Ishikawa (cell line): ENCODE measurements around the gene STOML2.

Source experiments
- CEBPB ChIP-seq: IDR thresholded peaks from 2 replicates; pipeline ENCODE4 v1.6.1; 2012
- CREB1 ChIP-seq: IDR thresholded peaks from 2 replicates; pipeline ENCODE4 v1.6.1; 2012; ENCODE audit warnings: low read depth
- EGR1 ChIP-seq: IDR thresholded peaks from 2 replicates; pipeline ENCODE4 v1.6.1; 2012
- EP300 ChIP-seq: IDR thresholded peaks from 2 replicates; pipeline ENCODE4 v1.6.1; 2012; ENCODE audit warnings: borderline replicate concordance
- FOXM1 ChIP-seq: IDR thresholded peaks from 2 replicates; pipeline ENCODE4 v1.6.1; 2012; ENCODE audit warnings: low read depth, borderline replicate concordance
- NFIC ChIP-seq: IDR thresholded peaks from 2 replicates; pipeline ENCODE4 v1.6.1; 2012
- RAD21 ChIP-seq: IDR thresholded peaks from 2 replicates; pipeline ENCODE4 v1.6.1; 2012; ENCODE audit warnings: low read depth
- TAF1 ChIP-seq: IDR thresholded peaks from 2 replicates; pipeline ENCODE4 v1.6.1; 2012; ENCODE audit warnings: low read depth, mild to moderate bottlenecking
- TCF12 ChIP-seq: IDR thresholded peaks from 2 replicates; pipeline ENCODE4 v1.6.1; 2012; ENCODE audit warnings: low read depth
- TEAD4 ChIP-seq: IDR thresholded peaks from 2 replicates; pipeline ENCODE4 v1.6.1; 2012
- YY1 ChIP-seq: IDR thresholded peaks from 2 replicates; pipeline ENCODE4 v1.6.1; 2012; ENCODE audit warnings: low read depth
- ZBTB7A ChIP-seq: IDR thresholded peaks from 2 replicates; pipeline ENCODE4 v1.6.1; 2012; ENCODE audit warnings: low read depth
- TF ChIP-seq, protein P1 (sequence below): IDR thresholded peaks from 2 replicates; pipeline ENCODE4 v1.6.1; 2012
- TF ChIP-seq, protein P2 (sequence below): IDR thresholded peaks from 2 replicates; pipeline ENCODE4 v1.6.1; 2012; ENCODE audit warnings: low read depth, mild to moderate bottlenecking
- TF ChIP-seq, protein P3 (sequence below): IDR thresholded peaks from 2 replicates; pipeline ENCODE4 v1.6.1; 2012

The STOML2 gene

DNA sequence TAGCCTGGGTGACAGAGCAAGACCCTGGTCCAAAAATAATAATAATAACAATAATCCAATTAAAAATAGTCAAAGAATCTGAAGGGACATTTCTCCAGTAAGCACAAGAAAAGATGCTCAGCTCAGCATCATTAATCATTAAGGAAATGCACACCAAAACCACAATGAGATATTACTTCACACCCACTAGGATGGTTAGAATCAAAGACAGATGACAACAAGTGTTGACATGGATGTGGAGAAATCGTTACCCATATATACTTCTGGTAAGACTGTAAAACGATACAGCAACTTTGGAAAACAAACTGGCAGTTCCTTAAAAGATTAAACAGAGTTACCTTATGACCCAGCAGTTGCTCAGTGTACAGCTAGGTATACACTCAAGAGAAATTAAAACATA is 17.9 kb downstream of the STOML2 start:
- TF ChIP-seq EGR1 (no peak), TEAD4 (no peak), ZBTB7A (no peak), FOXM1 (no peak), CEBPB (no peak), CREB1 (no peak), TAF1 (no peak), EP300 (no peak), TCF12 (no peak), RAD21 (no peak), YY1 (no peak)
- TF ChIP-seq, protein P1, sequence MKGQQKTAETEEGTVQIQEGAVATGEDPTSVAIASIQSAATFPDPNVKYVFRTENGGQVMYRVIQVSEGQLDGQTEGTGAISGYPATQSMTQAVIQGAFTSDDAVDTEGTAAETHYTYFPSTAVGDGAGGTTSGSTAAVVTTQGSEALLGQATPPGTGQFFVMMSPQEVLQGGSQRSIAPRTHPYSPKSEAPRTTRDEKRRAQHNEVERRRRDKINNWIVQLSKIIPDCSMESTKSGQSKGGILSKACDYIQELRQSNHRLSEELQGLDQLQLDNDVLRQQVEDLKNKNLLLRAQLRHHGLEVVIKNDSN = no peak
- TF ChIP-seq, protein P2, sequence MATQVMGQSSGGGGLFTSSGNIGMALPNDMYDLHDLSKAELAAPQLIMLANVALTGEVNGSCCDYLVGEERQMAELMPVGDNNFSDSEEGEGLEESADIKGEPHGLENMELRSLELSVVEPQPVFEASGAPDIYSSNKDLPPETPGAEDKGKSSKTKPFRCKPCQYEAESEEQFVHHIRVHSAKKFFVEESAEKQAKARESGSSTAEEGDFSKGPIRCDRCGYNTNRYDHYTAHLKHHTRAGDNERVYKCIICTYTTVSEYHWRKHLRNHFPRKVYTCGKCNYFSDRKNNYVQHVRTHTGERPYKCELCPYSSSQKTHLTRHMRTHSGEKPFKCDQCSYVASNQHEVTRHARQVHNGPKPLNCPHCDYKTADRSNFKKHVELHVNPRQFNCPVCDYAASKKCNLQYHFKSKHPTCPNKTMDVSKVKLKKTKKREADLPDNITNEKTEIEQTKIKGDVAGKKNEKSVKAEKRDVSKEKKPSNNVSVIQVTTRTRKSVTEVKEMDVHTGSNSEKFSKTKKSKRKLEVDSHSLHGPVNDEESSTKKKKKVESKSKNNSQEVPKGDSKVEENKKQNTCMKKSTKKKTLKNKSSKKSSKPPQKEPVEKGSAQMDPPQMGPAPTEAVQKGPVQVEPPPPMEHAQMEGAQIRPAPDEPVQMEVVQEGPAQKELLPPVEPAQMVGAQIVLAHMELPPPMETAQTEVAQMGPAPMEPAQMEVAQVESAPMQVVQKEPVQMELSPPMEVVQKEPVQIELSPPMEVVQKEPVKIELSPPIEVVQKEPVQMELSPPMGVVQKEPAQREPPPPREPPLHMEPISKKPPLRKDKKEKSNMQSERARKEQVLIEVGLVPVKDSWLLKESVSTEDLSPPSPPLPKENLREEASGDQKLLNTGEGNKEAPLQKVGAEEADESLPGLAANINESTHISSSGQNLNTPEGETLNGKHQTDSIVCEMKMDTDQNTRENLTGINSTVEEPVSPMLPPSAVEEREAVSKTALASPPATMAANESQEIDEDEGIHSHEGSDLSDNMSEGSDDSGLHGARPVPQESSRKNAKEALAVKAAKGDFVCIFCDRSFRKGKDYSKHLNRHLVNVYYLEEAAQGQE = no peak
- TF ChIP-seq, protein P3, sequence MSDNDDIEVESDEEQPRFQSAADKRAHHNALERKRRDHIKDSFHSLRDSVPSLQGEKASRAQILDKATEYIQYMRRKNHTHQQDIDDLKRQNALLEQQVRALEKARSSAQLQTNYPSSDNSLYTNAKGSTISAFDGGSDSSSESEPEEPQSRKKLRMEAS = no peak

DNA sequence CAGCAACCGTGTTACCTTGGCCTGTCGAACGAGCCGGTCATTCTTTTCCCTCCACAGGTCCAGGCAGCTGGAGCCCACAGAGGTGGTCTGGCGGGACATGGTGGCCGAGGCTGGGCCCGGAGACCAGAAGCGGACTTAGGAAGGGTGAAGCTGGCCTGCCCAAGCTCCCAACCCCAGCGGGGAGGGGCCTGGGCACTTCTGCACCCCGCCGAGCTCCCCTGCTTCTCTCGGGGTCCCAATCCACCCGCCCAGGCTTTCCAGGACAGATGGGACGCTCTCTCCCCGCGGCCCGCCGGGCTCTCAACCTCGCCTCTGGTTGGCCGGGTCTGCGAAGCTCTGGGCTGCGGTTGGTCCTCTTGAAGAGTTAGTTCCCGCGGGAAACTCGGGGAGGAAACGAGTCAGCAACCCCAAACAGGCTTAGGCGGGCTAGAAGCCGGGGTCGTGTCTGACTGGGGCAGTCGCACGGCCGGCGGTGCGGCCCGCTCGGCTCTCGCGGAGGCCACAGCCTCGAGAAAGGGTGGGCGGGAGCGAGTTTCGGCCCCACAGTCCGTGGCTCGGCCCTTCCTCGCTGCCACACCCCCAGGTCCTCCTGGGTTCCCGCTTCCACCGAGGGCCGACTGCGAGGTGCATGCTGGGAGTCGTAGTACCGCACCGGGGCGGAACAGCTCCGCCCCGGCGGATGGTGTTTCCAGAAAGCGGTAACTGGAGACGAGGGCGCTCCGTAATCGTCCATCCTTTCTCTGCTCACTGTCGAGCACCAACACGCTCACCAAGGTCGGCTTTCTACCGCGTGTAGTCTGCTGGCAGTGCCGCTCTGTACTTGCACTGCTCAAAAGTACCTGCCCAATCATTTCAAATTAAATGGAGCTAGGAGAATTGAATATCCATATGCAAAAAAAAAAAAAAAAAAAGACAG is 23.2 kb downstream of the STOML2 start, which contains the start of gene FANCG:
Gene FANCG (minus strand): TSS at position 517 of the 916 bp plus-strand sequence. CDS start 418 bp downstream, at position 99.
- no peak; the same call in 1 of the 2 replicates for TF ChIP-seq EP300
- peak; percentile 2; the same call in 1 of the 2 replicates for TF ChIP-seq YY1
- TF ChIP-seq, protein P1 = no peak
- TF ChIP-seq, protein P2 = no peak
- TF ChIP-seq TAF1 = peak; percentile 68
- TF ChIP-seq NFIC = no peak; the same call in 1 of the 2 replicates
- TF ChIP-seq EGR1 = no peak
- TF ChIP-seq ZBTB7A = no peak
- TF ChIP-seq FOXM1 = 0 out of 2 replicates have a peak, but pooled peaks have one; percentile 28
- TF ChIP-seq CREB1 = peak; percentile 51; the same call in 1 of the 2 replicates
- TF ChIP-seq, protein P3 = peak; percentile 87
- TF ChIP-seq CEBPB = peak; percentile 12; the same call in 1 of the 2 replicates
- no peak; the same call in 1 of the 2 replicates for TF ChIP-seq TEAD4
- TF ChIP-seq TCF12 = peak; percentile 39; the same call in 1 of the 2 replicates
- no peak for TF ChIP-seq RAD21

DNA sequence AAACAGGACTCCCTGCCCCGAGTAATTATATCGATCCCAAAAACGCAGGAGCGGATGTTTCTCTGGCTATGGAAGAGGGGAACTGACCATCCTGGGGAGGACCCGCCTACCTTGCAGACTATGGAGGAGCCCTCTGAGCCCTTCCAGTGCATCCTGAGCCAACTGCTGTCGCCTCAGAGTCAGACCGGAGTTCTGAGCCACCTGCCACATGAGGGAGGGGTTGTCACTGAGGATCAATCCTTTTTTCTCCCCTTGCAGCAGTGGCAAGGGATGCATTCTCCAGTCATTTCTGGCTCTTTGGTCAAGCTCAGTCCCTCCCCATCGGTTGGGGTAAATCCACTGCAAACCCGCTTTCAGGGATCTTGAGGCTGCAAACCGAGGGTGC is 23.9 kb downstream of the STOML2 start:
- TF ChIP-seq, protein P1 = no peak
- TF ChIP-seq RAD21 = no peak
- TF ChIP-seq NFIC = no peak

DNA sequence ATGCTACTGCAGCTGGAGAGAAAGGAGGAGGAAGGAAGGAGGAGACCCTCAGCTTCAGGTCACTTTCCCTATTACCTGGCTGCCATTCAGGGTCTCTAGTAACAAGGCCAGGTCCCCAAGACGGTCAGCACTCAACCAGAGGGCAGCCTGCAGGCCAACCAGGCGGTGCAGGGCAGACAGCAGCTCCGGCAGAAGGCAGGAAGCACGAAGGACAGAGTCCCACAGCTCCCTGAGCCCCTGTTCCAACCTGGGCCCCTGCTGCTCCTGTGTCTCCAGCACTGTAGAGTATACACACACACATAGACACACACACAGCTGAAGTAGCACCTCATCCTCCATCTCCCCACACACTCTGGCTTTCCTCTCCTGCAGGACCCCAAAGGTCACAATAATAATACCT is 24.9 kb downstream of the STOML2 start:
- TF ChIP-seq, protein P2 = no peak
- TF ChIP-seq NFIC (no peak), CEBPB (no peak), EGR1 (no peak), ZBTB7A (no peak)
